HG03520 (cell line): ENCODE measurements around the gene PRELP.
"Not testable (repeated sequence)": the region's sequence is repeated elsewhere in the genome, so short reads cannot be mapped to it uniquely, and the experiment has no call there.

Source experiments
- ATAC-seq: cut with Tn5 transposase; IDR thresholded peaks from one replicate; pipeline ENCODE4 v1.9.1; 2021; ENCODE audit warnings: mild to moderate bottlenecking, moderate library complexity; ENCODE audit not compliant: unreplicated experiment

The PRELP gene

DNA sequence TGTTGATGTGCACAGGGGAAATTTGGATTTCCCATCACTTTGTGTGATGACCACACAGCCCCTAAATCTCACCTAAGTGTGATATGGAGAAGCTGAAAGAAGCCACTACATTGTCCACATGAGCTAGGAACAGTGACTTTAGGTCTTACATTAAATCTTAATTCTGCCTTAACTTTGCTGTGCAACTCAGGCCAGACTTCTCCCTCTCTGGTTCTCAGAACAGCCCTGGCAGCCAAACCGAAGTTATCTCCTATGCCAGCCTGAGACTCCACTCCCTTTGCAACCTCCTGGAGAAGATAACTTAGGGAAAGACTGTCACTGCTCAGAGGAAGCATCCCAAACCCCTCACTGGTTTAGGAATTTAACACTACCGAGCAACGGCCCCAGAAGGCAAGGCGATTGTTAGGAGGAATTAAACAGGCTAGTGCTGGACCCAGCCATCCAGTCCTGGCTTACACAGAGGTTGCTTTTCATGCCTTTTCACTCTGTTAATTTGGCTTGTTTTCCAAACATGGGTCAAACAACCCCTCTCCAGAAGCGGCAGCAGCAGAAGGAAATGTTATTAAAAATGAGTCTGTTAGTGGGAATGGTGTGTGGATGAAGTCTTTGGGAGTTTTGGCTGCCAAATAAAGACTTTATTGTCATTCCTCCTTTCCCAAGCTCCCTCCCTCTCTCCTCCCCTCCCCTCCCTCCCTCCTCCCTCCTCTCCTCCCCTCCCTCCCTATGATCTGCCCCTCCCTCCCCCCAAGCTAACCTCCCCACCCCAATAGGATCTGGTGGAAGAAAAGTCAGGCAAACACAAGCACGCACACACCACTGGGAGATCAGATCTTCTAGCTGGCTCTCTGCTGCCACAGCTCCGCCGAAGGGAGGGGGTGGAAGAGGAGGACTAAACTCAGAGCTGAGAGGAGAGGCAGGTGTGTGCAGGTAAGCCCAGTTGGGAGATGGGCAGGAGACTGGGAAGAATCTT, at the start of gene PRELP:
TSS of gene PRELP (plus strand) at position 795 of the 970 bp plus-strand sequence. CDS start 7,379 bp downstream, outside the sequence.
- no peak for ATAC-seq

DNA sequence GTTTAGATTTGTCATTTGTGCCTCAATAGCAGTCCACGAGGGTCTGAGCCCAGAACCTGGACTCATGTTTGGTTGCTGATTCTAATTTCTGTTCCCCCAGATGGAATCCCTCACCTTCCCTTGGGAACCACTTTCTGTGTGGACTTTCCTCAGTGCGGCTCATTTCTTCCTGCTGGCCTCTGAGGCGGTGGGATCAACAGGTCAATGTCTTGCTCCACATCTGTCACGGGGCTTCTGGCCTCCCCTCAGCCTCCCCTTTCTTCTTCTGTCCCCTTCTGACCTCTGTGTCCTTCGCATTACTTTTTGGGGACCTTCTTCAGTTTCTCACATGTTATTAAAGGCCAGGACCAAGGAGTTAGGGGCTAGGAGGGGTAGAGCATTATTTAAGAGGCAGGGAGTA, 49.2 kb upstream of the PRELP start:
- ATAC-seq, result no peak

DNA sequence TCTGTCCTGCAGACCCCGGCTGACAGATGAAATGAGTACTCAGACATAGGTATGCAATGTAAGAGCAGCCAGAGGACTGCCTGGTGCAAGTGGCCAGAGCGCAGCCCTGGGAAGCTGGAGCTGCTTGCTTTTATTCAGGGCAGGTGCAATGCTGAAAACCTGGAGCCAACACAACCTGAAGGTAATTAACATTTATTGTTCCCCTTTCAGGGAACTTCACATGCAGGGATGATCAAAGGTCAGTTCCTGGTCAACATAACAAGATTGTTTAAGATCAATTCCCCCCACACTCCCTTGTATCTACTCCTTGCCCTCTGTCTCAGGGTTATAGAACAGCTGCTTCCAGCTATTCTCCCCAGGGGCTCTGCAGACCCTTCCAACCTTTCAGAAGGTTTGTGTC, 48.7 kb upstream of the PRELP start:
- no peak for ATAC-seq

DNA sequence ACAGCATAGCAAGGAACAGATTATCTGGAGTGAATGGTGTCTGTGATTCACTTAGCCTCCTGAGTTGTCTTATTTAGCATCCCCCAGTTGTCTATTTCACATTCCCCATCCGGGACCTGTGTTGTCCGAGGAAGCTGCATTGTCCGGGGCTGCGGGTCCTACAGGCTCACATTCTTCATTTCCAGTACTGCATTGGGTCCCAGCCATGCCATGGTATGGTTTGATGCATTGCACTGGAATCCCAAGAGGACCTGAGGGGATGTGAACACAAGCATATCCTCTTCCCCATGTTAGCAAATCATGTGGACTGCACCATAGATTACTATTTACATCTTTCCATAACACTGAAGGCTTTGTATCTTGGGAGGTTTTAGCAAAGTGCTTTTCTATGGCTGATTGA, 48.2 kb upstream of the PRELP start:
- no peak for ATAC-seq

DNA sequence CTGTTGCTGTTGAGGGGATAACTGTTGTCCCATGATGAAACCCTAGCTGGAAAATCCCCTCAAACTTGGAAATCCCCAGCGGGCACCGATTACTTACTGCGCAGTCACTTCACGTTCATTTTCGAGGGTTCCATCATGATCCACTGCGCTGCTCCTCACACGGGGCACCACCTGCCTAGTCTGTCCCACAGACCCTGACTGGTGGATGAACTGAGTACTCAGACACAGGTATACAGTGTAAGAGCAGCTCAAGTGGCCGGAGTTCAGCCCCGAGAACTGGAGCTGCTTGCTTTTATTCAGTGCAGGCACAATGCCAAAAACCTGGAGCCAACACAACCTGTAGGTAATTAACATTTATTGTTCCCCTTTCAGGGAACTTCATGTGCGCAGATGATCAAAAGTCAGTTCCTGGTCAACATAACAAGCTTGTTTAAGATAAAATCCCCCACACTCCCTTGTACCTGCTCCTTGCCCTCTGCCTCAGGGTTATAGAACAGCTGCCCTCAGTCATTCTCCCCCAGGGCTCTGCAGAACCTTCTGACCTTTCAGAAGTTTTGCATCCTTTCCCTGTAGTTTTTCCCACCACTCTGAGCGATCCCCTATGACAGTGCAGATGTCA, 46.5 kb upstream of the PRELP start:
- no peak for ATAC-seq

DNA sequence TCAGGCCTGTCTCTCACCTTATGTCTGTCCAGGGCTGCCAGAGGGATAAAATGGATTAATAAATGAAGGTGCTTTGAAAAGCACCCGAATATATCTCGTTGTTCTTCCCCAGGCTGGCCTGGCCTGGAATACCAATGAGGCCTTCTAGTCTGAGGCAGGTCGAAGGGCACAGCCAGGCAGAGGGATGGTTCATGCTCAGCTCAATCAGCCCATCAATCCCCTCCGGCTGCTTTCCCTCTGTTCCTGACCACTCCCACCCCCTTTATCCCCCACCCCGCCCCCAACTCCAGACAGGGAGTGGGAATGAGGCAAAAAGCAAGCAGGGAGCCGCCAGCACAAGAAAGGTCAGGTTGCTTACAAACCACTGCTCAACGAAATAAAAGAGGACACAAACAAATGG, 40.0 kb upstream of the PRELP start:
- no peak for ATAC-seq

DNA sequence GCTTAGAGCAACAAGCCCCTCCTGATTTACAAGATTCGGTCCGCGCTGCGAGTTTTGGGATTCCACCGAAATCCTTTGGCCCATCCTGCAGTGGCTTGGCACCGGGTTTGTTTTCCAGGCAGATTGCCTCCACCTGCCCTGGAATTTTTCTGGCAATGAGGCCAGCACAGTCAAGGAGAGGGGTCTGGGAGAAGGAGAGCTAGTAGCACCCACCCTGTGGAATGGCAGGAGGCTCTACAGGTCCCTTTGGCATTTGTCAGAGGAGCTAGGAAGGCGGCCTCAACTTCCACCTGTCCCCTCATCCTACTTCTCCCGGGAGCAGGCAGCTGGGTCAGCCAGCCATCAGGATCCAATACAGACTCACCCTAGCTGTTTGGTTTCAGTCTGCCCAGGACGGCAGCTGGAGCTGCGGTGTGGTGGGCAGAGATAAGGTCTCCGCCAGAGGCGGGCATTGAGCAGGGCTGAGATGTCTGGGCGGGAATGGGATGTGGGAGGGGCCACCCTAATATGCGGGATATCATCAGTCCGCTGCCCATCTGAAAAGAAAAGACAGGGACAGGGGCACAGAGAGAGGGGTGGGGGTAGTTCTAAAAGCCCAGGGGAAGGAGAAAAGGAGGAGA, 37.8 kb upstream of the PRELP start:
- no peak for ATAC-seq

DNA sequence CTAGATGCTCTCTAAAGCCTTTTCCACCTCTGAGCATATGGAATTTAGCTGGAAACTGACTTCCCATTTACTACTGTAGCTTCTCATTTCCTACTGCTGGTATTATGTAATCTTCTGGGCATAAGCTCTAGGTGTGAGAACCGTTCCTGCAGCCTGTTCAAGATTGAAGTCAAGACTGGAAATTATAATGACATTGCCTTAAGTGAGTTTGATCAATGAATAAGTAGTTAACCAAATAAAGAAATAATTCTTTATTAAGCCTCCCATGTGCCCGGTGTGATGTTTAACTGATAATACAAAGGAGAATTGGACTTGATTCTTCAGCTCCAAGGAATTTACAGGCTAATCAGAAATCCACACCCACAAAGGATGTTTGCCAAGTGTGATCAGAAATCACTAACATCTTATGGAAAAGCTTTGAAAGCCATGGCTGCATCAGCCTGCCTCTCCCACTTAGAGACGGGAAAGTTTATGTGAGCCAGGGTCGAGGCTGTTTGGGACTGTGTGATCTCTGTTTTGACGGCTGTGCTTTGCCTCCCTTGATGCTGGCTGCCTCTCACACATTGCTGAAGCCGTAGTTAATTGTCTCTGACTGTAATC, 36.4 kb upstream of the PRELP start:
- no peak for ATAC-seq

DNA sequence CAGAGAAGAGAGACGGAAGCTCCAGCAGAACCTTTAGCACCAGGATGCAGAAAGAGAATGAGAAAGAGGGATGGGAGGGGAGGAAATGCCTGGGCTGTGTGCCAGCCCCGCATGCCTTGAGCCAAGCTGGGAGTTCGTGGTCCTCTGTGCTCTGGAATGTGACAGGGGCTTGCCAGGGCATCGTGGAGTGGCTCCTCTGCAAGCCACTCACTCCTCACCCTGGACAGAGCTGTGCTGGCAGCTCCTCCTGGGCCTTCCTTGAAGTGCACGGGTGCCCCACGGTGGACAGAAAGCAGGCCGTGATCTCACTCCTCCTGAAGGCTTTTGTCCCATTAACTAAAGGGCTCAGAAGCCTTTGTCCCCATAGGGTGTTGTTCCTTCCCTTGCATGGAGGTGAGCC, 34.8 kb upstream of the PRELP start:
- ATAC-seq, result no peak

DNA sequence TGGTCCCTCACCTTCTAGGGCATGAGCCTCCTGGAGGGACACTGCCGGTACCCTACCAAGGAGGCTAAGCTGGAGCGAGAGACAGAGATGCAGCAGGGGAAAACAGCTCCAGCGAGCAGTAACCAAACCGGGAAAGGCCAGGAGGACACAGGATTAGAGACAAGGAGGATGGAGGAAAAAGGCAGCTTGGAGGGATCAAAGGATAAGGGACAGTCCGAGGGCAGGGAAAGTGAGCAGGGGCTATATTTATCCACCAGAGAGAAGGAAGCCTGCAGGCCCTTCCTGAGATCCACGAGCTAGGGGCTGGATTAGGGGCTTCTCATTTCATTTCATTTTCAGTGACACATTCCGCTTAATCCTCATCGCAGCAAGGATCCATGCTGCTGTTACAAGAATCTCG, 33.8 kb upstream of the PRELP start:
- no peak for ATAC-seq

DNA sequence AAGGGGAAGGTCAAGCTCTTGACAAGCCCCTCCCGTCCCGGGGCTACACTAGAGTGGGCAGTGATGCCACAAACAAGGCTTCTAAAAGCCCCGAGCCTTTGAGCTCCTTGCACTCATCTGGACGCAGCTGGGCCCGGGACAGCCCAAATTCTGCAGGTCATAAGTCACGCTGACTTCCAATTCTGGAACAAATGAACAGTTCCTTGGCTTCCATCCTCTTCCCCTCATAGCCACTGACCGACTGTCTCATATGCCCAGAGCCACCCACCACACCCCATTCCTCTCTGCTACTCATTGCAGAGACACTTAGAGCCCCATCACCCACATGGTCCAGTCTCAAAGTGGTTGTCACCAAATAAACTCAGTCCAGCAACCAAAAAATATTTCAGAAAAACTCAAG, 32.8 kb upstream of the PRELP start:
- no peak for ATAC-seq

DNA sequence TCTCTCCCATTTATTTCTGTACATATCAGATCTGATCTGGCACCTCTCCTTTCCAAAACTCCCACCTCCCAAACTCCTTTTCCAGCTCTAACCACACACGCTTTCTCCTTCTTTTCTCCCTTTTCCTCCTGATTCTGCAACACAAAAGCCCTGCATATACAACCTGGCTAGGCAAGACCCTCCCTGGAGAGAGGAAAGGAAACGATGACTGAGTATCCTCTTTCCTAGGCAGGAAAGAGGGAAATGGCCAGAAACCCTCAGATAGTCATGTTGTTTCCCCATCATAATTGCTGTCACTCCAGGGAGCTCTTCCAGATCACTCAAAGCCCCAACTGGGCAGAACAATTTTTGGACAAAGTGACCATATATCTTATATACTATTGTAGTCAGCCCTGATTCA, 32.3 kb upstream of the PRELP start:
- ATAC-seq, result no peak

DNA sequence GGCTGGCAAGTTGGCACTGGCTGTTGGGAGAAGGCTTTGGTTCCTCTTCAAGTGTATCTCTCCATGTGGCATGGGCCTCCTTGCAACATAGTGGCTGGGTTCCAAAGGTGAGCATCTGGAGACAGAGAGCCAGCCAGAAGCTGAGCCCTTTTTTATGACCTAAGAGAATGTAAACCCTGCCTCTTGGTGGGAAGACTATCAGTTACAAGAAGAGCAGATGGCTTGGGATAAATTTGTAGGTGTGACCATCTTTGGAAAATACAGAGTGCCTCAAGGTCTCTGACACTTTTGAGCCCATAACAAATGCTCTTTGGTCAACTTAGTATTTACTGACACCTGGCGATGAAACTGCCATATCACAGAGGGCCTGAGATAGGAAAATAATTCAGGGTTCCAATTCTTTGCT, 31.4 kb upstream of the PRELP start:
- no peak for ATAC-seq

DNA sequence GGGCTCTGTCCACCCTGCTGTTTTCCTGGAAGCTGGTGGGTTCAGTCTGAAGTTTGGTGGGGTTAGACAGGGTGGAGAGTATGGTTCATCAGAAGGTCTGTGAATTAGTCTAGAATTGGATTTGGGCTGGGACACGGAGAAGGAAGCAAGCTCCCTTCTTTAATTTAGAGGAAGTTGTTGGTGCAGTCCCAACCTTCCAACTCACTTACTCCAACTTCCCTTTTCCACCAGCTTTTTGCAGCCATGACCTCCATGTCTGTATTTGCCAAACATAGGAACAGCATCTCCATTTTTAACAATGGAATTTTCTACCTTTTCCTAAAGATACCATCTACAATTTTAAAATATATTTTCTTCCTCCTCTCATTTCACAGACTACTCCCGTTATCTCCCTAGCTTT, 28.5 kb upstream of the PRELP start:
- no peak for ATAC-seq

DNA sequence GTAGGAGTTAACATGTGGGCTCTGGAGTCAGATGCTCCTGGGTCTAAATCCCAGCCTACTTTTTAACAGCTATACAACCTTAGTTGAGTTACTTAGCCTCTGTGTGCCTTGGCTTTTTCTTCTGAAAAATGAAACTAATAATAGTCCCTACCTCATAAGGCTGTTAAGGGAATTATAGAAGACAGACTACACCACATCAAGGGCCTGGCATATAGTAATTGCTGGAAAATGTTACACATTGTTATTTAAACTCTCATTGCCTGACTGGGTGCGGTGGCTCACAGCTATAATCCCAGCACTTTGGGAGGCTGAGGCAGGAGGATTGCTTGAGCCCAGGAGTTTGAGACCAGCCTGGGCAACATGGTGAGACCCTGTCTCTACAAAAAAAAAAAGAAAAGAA, 28.0 kb upstream of the PRELP start:
- not testable (repeated sequence) for ATAC-seq

DNA sequence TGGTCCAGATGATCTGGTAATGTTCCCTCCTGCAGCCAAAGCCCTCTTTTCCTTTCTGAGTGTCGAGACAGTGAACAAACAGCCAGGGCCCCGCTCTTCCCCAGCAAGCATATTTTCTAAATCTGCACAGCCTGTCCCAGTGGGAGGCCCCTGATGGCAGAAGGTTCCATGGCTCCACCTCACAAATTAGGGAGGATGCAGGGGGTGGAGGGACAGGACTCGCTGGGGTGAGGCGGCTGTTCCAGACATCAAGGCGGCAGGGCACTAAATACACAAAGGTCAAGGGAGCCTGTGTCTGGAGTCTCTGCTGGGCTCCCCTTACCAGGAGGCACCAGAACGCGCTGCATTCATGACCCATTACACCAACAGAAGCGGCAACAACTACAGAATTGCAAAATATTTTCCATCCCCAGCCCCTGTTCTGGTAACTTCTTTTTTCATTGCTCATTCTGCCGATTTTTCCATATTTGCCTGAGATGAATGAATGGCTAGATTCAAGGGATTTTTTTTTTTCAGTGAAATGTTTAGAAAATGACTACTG, 27.0 kb upstream of the PRELP start:
- no peak for ATAC-seq

DNA sequence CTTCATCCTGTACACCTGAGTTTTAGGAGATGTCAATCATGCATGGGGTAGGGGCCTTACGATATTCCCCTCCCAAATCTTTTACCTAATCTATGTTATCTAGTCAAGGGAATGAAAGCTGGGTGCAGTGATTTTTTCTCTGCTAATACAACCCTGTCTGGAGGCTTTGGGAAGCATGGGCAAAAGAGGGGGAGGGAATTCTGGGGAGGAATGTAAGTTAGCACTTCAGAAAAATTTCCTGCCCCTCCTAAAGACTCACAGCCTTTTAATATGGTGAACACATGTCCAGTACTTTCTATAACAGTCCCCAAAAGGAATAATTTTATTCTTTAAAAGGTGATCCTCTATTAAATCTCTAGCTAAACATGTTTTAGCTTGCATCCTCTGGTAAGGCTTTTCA, 25.6 kb upstream of the PRELP start:
- no peak for ATAC-seq

DNA sequence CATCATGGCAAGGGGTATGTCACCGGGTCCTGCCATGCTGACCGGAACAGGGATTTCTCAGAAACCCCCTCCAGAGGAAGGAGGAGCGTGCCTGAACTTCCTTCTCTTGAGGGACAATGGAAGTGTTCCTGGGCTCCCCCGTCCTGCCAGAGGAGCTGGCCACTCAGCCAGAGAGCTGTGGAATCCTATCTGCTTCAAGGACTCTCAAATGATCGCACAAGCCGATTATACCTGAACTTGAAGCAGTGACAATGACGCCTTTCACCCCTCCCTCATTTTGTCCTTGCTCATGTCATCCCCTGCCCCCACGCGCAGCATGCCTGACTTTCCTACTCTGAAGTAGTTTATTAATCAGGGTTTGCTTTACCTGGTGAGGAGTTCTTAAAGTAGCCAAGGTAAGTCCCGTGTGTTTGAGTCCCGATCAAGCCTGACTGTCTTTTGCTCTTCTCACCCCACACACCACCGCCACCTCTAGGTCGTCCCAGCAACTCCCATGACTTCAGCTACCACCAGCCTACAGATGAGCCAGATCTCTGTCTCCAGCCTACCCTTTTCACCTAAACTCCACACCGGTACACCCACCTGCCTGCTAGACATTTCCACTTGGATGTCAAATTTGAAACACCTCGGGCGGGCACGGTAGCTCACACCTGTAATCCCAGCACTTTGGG, 25.0 kb upstream of the PRELP start:
- ATAC-seq, result no peak

DNA sequence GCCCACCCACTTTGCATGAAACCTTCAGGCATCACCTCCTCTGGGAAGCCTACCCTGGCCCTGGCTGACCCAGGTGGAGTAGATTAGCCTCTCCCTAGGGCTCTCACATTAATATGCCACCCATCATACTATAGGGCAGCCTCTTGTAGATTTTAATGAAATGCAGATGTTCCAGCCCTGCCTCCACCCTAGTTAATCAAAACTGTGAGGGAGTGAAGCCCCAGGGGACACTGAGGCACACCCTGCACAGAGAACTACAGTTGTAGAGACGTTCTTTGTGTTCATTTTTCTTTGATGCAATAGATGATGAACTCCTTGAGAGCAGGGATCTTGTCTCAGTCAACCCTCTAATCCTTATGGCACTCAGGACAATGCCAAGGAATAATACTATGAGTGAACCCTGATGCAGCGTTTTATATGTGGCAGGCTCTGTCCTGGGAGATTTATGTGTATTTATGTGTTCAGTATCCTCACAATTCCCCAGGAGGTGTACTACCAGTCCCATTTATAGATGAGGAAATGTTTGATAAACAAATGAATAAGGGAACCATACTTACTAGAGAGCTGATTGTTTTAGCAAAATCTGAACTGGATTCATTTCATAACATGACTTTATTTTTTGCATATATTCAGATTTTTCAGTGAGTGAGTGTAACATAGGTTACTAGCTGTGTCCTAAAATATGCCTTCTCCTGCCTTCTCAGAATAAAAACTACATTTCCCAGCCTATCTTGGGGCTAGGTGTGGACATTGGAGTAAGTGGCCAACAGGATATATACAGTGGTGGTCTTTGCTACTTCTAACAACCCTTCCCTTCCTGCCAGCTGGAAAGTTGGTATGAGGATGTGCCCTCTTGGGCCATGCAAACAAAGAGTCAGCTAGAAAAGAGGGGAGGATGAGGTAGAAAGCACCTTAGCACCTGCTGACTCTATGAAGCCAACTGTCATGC, 23.5 kb upstream of the PRELP start:
- no peak for ATAC-seq

DNA sequence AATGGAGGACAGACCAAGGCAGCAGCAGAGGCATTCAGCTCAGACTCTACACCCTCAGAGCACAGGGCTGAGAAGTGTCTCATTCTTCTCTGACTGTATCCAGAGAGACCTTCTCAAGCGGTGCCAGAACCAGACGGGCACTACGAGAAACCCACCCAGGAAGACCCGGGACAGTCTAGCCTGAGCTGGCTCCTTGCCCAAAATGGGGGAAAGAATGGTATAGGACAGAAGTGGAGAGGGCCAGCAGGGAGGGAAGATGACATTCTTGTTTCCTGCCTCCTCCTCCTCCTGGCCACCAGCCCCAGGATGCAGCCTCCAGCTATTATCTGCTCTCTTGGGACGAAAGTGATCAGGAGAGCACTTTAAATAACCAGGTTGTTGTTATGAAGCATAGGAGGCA, 22.6 kb upstream of the PRELP start:
- ATAC-seq, result no peak
